Endothelial cell of umbilical vein (primary cell): Measurements from ENCODE around the gene YWHAG. TPM values are rescaled to one million over a fixed set of nuclear protein-coding genes. Genes with fewer than 3 reads are reported as not detected.

Experiments
- BruUV-seq: library from RNA; stranded (reverse); fragments of 400-500 nt; replicated peaks from 2 replicates; lab custom pipeline; 2021; lab: Mats Ljungman, UMichigan
- CTCF ChIA-PET: fragments of 300-600, 350-600 bp; sonication (Branson Sonifier 250); formaldehyde crosslinking; loops from one replicate; lab custom pipeline; 2021; ENCODE audit warnings: antibody characterized with exemption, inconsistent platforms; lab: Charles Lee
- POLR2A ChIA-PET: fragments of 300-600, 350-600 bp; sonication (Branson Sonifier 250); formaldehyde crosslinking; loops from one replicate; lab custom pipeline; 2021; ENCODE audit warnings: antibody characterized with exemption, inconsistent platforms; lab: Charles Lee
- DNase-seq: peaks from one replicate; pipeline ENCODE4 v3.0.0-alpha.2; 2011; ENCODE audit warnings: low read depth, low spot score
- FAIRE-seq: peaks from 2 replicates; lab custom pipeline; 2011; peaks lifted over from hg19 to GRCh38; lab: Jason Lieb, UNC
- H2AFZ ChIP-seq: 2 replicates; pipeline ENCODE4 v1.6.0; 2012; ENCODE audit warnings: low read depth, low read length, control low read depth, inconsistent platforms
- H3K27ac ChIP-seq: 2 replicates; pipeline ENCODE4 v1.5.1; 2011; ENCODE audit warnings: low read depth, mild to moderate bottlenecking, control low read depth, low read length, moderate library complexity; ENCODE audit not compliant: insufficient read depth
- H3K27me3 ChIP-seq, 2 experiments: 2 replicates each; pipeline versions ENCODE4 v1.6.0 to v1.6.1; 2011; ENCODE audit warnings: low read length in 2 of 2, mixed read lengths in 1 of 2; ENCODE audit not compliant: control insufficient read depth in 2 of 2, insufficient read depth in 2 of 2
- H3K36me3 ChIP-seq, 2 experiments: 2 replicates in 1 of 2; 3 replicates in 1 of 2; pipeline ENCODE4 v1.5.1; 2011; ENCODE audit warnings: low read length in 2 of 2, mild to moderate bottlenecking in 1 of 2, moderate library complexity in 1 of 2; ENCODE audit not compliant: control insufficient read depth in 2 of 2, insufficient read depth in 2 of 2; ENCODE audit errors: extremely low read depth in 1 of 2
- H3K4me1 ChIP-seq: 3 replicates; pipeline ENCODE4 v1.5.1; 2011; ENCODE audit warnings: mild to moderate bottlenecking, low read length; ENCODE audit not compliant: control insufficient read depth, insufficient read depth; ENCODE audit errors: extremely low read depth
- H3K4me2 ChIP-seq: 2 replicates; pipeline ENCODE4 v1.6.1; 2011; ENCODE audit warnings: low read length, control low read depth, mixed read lengths; ENCODE audit not compliant: insufficient read depth
- H3K4me3 ChIP-seq, 3 experiments: fragments of 200-600 bp in 1 of 3; sonication (generic), shearing (Covaris generic) in 1 of 3; replicated peaks in 1 of 3; 2 replicates each; pipeline ENCODE4 v1.5.1; 2011 to 2016; ENCODE audit warnings: control low read depth in 3 of 3, low read length in 3 of 3, mild to moderate bottlenecking in 2 of 3, inconsistent platforms in 1 of 3, low read depth in 1 of 3, moderate library complexity in 1 of 3; ENCODE audit not compliant: insufficient read depth in 1 of 3
- H3K79me2 ChIP-seq: 2 replicates; pipeline ENCODE4 v1.6.0; 2012; ENCODE audit warnings: low read length, inconsistent platforms; ENCODE audit not compliant: control insufficient read depth, insufficient read depth
- H3K9ac ChIP-seq: replicated peaks from 2 replicates; pipeline ENCODE3; 2011; ENCODE audit warnings: low read length, control low read depth; ENCODE audit not compliant: insufficient read depth; ENCODE audit errors: extremely low read depth
- H3K9me1 ChIP-seq: replicated peaks from 3 replicates; pipeline ENCODE4 v1.6.0; 2011; ENCODE audit warnings: mild to moderate bottlenecking, low read length; ENCODE audit not compliant: control insufficient read depth, insufficient read depth; ENCODE audit errors: extremely low read depth
- H3K9me3 ChIP-seq: replicated peaks from 2 replicates; pipeline ENCODE4 v1.5.1; 2012; ENCODE audit warnings: low read length, inconsistent platforms; ENCODE audit not compliant: control insufficient read depth, insufficient read depth
- H4K20me1 ChIP-seq: replicated peaks from 2 replicates; pipeline ENCODE3; 2011; ENCODE audit warnings: mild to moderate bottlenecking, low read length; ENCODE audit not compliant: control insufficient read depth, insufficient read depth; ENCODE audit errors: extremely low read depth
- CTCF ChIP-seq, 2 donors: IDR thresholded peaks; 1 replicate in 1 of 2; 2 replicates in 1 of 2; pipeline ENCODE4 v1.5.1; 2011; ENCODE audit warnings: low read length in 2 of 2, mild to moderate bottlenecking in 2 of 2, moderate library complexity in 2 of 2, control low read depth in 1 of 2, inconsistent platforms in 1 of 2, low read depth in 1 of 2; ENCODE audit not compliant: insufficient read depth in 1 of 2; ENCODE audit errors: extremely low read depth in 1 of 2
- EZH2 ChIP-seq: IDR thresholded peaks from 2 replicates; pipeline ENCODE4 v1.6.1; 2012; ENCODE audit warnings: borderline replicate concordance, low read depth, mild to moderate bottlenecking, moderate library complexity, low read length, inconsistent platforms; ENCODE audit not compliant: severe bottlenecking
- FOS ChIP-seq: IDR thresholded peaks from 2 replicates; pipeline ENCODE4 v1.6.1; 2011; ENCODE audit warnings: mild to moderate bottlenecking, low read length, moderate library complexity, borderline replicate concordance; ENCODE audit not compliant: insufficient read depth
- GATA2 ChIP-seq: IDR thresholded peaks from 2 replicates; pipeline ENCODE4 v1.7.0; 2011; ENCODE audit warnings: low read depth, mild to moderate bottlenecking, moderate library complexity, mixed read lengths, low read length; ENCODE audit not compliant: insufficient read length, insufficient read depth
- JUN ChIP-seq: IDR thresholded peaks from 2 replicates; pipeline ENCODE4 v1.6.1; 2011; ENCODE audit warnings: borderline replicate concordance, low read depth; ENCODE audit not compliant: insufficient read length, insufficient read depth
- MAX ChIP-seq: IDR thresholded peaks from 2 replicates; pipeline ENCODE4 v1.6.1; 2011; ENCODE audit not compliant: insufficient read depth, insufficient read length
- MYC ChIP-seq: IDR thresholded peaks from one replicate; pipeline ENCODE4 v1.6.1; 2011; ENCODE audit warnings: mild to moderate bottlenecking, low read depth, low read length
- POLR2A ChIP-seq: IDR thresholded peaks from 2 replicates; pipeline ENCODE4 v1.6.1; 2012; ENCODE audit warnings: low read depth, mild to moderate bottlenecking, control low read depth, low read length
- POLR2AphosphoS5 ChIP-seq: IDR thresholded peaks from 2 replicates; pipeline ENCODE4 v1.6.1; 2012; ENCODE audit warnings: low read depth, mild to moderate bottlenecking, control low read depth, low read length, moderate library complexity; ENCODE audit not compliant: insufficient read depth
- dilution Hi-C: fragments of 300-500 bp; cut with MboI; formaldehyde crosslinking; loops from one replicate; pipeline ENCODE4 v1.15.0; 2019; ENCODE audit warnings: low sequenced_read_pairs; ENCODE audit not compliant: extremely low pct_ligation_motif_present
- intact Hi-C: fragments of 100-400 bp; cut with micrococcal nuclease; formaldehyde crosslinking; loops from one replicate; pipeline ENCODE4 v1.10.0; 2022
- polyA plus RNA-seq, 4 experiments: library from polyadenylated mRNA; depleted of rRNA in 3 of 4; stranded (reverse) in 3 of 4; unstranded in 1 of 4; fragments of >200 nt; gene quantifications; 2 replicates each; pipeline versions ENCODE4 v1.2.1 to v1.2.3, GENCODE V29; 2011 to 2012; ENCODE audit warnings: missing spikeins in 1 of 4
- total RNA-seq: library from RNA; stranded (reverse); gene quantifications from 2 replicates; pipeline ENCODE4 v1.2.3, GENCODE V29; 2021

YWHAG gene
- total and polyA plus RNA-seq, 2 donors (not counting 3 experiments of a cell fraction or from before 2014, with no cell fraction given), result 55.6 to 205 TPM

DNA sequence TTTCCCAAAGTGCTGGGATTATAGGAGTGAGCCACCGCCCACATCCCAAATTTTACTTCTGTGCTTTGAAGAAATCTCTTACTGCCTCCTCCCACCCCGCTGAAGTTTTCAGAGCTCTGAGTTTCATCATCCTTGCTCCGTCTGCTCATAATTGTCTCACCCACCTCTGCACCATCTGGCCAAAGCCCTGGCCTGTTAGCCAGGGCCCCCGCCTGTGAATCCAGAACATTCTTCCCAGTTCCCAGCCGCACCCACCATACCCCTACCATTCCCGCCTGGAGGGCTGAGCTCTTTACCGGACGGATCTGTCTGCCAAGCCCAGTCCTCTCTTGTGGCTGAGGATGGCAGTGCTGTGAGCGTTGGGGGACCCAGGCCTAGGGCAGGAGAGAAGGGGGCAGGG is 36.2 kb upstream of the YWHAG start:
- dilution Hi-C loops (no loop called here), intact Hi-C loops (no loop called here)
- FAIRE-seq, result no peak

More for the DNA sequence above, 36.2 kb upstream of the YWHAG start:
- Histone ChIP-seq H3K9me3 (no peaks in the 10 kb centered on the region), H3K27me3 (no peaks in the 10 kb centered on the region), H3K9me1 (no peaks in the 10 kb centered on the region), H4K20me1 (no peaks in the 10 kb centered on the region), H3K4me2 (no peak overlapping the region), H3K9ac (no peak overlapping the region), H3K27ac (no peak overlapping the region), H3K79me2 (no peaks in the 10 kb centered on the region), H2AFZ (no peak overlapping the region), H3K4me3 (no peak overlapping the region), H3K4me1 (peaks cover 4% of the 10 kb centered on the region), H3K36me3 (no peaks in the 10 kb centered on the region)
- no peak for TF ChIP-seq GATA2
- TF ChIP-seq MAX, result no peak
- TF ChIP-seq MYC, result no peak
- no peak for TF ChIP-seq EZH2
- no peak for TF ChIP-seq FOS
- TF ChIP-seq JUN, result no peak
- TF ChIP-seq POLR2A, result no peak
- no peak for TF ChIP-seq CTCF (IDR thresholded peaks at IDR 0.05; ENCODE audit: extremely low read depth in 1 of 2, insufficient read depth in 1 of 2, low read depth in 1 of 2, low read length in 2 of 2)
- TF ChIP-seq POLR2AphosphoS5, result no peak
- DNase-seq, result no peak
- ChIA-PET POLR2A (no interaction called here), CTCF (no interaction called here)
- BruUV-seq, result no TSS peak
